ENCODE results near the gene AMBRA1. TPM values are rescaled to one million over a fixed set of nuclear protein-coding genes. Genes with fewer than 3 reads are reported as not detected.
"Not testable (repeated sequence)": the region's sequence is repeated elsewhere in the genome, so short reads cannot be mapped to it uniquely, and the experiment has no call there.

The AMBRA1 gene
- total RNA-seq, 2 donors from 2014 or later, result 35.2 to 42.2 TPM

- Histone ChIP-seq H3K4me1 (ENCODE audit: control insufficient read depth in 1 of 2, low read depth in 2 of 2) (peaks cover 9 to 11% of the 10 kb centered on the region in 2 donors), H3K36me3 (peaks cover 5% of the 10 kb centered on the region), H3K9me3 (no peaks in the 10 kb centered on the region), H3K27ac (peak within 1 kb of the TSS in 1 of 2 donors; percentile 26), H3K4me3 (peak within 1 kb of the TSS; percentile 93), H3K27me3 (replicated peaks; ENCODE audit: insufficient read depth) (no peaks in the 10 kb centered on the region)
- no peak for TF ChIP-seq CTCF (IDR thresholded peaks at IDR 0.05)
- ATAC-seq (ENCODE audit: insufficient number of reproducible peaks, low FRiP score, low read depth) (no peak), DNase-seq (ENCODE audit: low spot score) (no peak)
Observed at GRCh38 chr11:46381048-46381818, 212.6 kb downstream of the AMBRA1 start, which contains the start of gene MDK. TSS of gene MDK (plus strand) at chr11:46381669. CDS start at chr11:46382058, 389 bp downstream.

GRCh38 chr11:46380340-46381047 lies 213.3 kb downstream of the AMBRA1 start:
- peak overlapping the region in 1 of 2 donors; percentile 26 for H3K27ac ChIP-seq
- peaks cover 12% of the 10 kb centered on the region for H3K36me3 ChIP-seq
- peaks cover 9 to 11% of the 10 kb centered on the region in 2 donors for H3K4me1 ChIP-seq (ENCODE audit: control insufficient read depth in 1 of 2, low read depth in 2 of 2)
- no peaks in the 10 kb centered on the region for H3K9me3 ChIP-seq
- H3K4me3 ChIP-seq, result peak overlapping the region; percentile 93
- peak; percentile 32 for ATAC-seq (ENCODE audit: insufficient number of reproducible peaks, low FRiP score, low read depth)
- no peak for DNase-seq (ENCODE audit: low spot score)
- no peak for TF ChIP-seq CTCF (IDR thresholded peaks at IDR 0.05)
- H3K27me3 ChIP-seq (replicated peaks; ENCODE audit: insufficient read depth), result no peaks in the 10 kb centered on the region

- H3K4me1 ChIP-seq (ENCODE audit: control insufficient read depth in 1 of 2, low read depth in 2 of 2), result peaks cover 9 to 11% of the 10 kb centered on the region in 2 donors
- peaks cover 20% of the 10 kb centered on the region for H3K36me3 ChIP-seq
- H3K27me3 ChIP-seq (replicated peaks; ENCODE audit: insufficient read depth); DNase-seq (ENCODE audit: low spot score); ATAC-seq (ENCODE audit: insufficient number of reproducible peaks, low FRiP score, low read depth); H3K9me3 ChIP-seq: not testable (repeated sequence)
- peak overlapping the region; percentile 93 for H3K4me3 ChIP-seq
- H3K27ac ChIP-seq, result peak overlapping the region in 1 of 2 donors; percentile 8
Observed at GRCh38 chr11:46379482-46380293, 214.1 kb downstream of the AMBRA1 start.

GRCh38 chr11:46378811-46379481 lies 214.9 kb downstream of the AMBRA1 start:
- ATAC-seq (ENCODE audit: insufficient number of reproducible peaks, low FRiP score, low read depth), result no peak
- Histone ChIP-seq H3K4me1 (ENCODE audit: control insufficient read depth in 1 of 2, low read depth in 2 of 2) (peaks cover 9 to 11% of the 10 kb centered on the region in 2 donors), H3K9me3 (no peaks in the 10 kb centered on the region), H3K4me3 (no peak overlapping the region), H3K27ac (no peak overlapping the region), H3K36me3 (peaks cover 27% of the 10 kb centered on the region), H3K27me3 (replicated peaks; ENCODE audit: insufficient read depth) (no peaks in the 10 kb centered on the region)
- no peak for DNase-seq (ENCODE audit: low spot score)
- TF ChIP-seq CTCF (IDR thresholded peaks at IDR 0.05), result no peak

GRCh38 chr11:46378296-46378695 lies 215.5 kb downstream of the AMBRA1 start:
- ATAC-seq (ENCODE audit: insufficient number of reproducible peaks, low FRiP score, low read depth) (no peak), DNase-seq (ENCODE audit: low spot score) (no peak)
- no peak for TF ChIP-seq CTCF (IDR thresholded peaks at IDR 0.05)
- no peaks in the 10 kb centered on the region for H3K9me3 ChIP-seq
- no peak overlapping the region for H3K4me3 ChIP-seq
- H3K36me3 ChIP-seq, result peaks cover 27% of the 10 kb centered on the region
- H3K27ac ChIP-seq, result no peak overlapping the region
- H3K4me1 ChIP-seq (ENCODE audit: control insufficient read depth in 1 of 2, low read depth in 2 of 2), result peaks cover 9 to 11% of the 10 kb centered on the region in 2 donors
- no peaks in the 10 kb centered on the region for H3K27me3 ChIP-seq (replicated peaks; ENCODE audit: insufficient read depth)
